Activated T-cell treated with anti-CD3 and anti-CD28 coated beads, Interleukin-2, amount 50 U/mL, for 1 hour (primary cell): ENCODE data around the gene TNNT1.
"Not testable (repeated sequence)": the region's sequence is repeated elsewhere in the genome, so short reads cannot be mapped to it uniquely, and the experiment has no call there.

ENCODE experiments used
- DNase-seq: peaks from one replicate; pipeline ENCODE4 v3.0.0-alpha.2; 2020

Gene TNNT1

GRCh38 chr19:55136399-55137102 lies 12.5 kb downstream of the TNNT1 start:
- DNase-seq, result no peak

GRCh38 chr19:55134736-55135135 lies 14.3 kb downstream of the TNNT1 start:
- no peak for DNase-seq

- no peak for DNase-seq
Observed at GRCh38 chr19:55133639-55134444, 15.2 kb downstream of the TNNT1 start.

- DNase-seq, result no peak
Observed at GRCh38 chr19:55132453-55133129, 16.4 kb downstream of the TNNT1 start.

- DNase-seq, result no peak
Observed at GRCh38 chr19:55131421-55131820, 17.6 kb downstream of the TNNT1 start.

- no peak for DNase-seq
Observed at GRCh38 chr19:55119053-55119452, 30.0 kb downstream of the TNNT1 start.

- no peak for DNase-seq
Observed at GRCh38 chr19:55118401-55118991, 30.5 kb downstream of the TNNT1 start.

- DNase-seq, result peak; percentile 95
Observed at GRCh38 chr19:55117663-55118391, 31.2 kb downstream of the TNNT1 start.

GRCh38 chr19:55116859-55117662 lies 31.9 kb downstream of the TNNT1 start, which contains the start of gene PPP1R12C:
Gene PPP1R12C, minus strand, starts transcription at chr19:55117637. Its CDS starts 94 bp downstream, at chr19:55117543.
- DNase-seq, result no peak

GRCh38 chr19:55116232-55116858 lies 32.7 kb downstream of the TNNT1 start:
- DNase-seq, result peak; percentile 52

- no peak for DNase-seq
Observed at GRCh38 chr19:55115446-55116065, 33.5 kb downstream of the TNNT1 start.

- DNase-seq, result no peak
Observed at GRCh38 chr19:55114566-55115145, 34.4 kb downstream of the TNNT1 start.

- DNase-seq, result no peak
Observed at GRCh38 chr19:55113570-55114039, 35.4 kb downstream of the TNNT1 start.

GRCh38 chr19:55112777-55113569 lies 36.0 kb downstream of the TNNT1 start:
- DNase-seq, result no peak

- DNase-seq, result no peak
Observed at GRCh38 chr19:55112246-55112776, 36.7 kb downstream of the TNNT1 start.

- no peak for DNase-seq
Observed at GRCh38 chr19:55111238-55111831, 37.7 kb downstream of the TNNT1 start.

GRCh38 chr19:55109527-55110291 lies 39.3 kb downstream of the TNNT1 start:
- DNase-seq, result no peak

GRCh38 chr19:55107252-55107651 lies 41.8 kb downstream of the TNNT1 start:
- DNase-seq, result not testable (repeated sequence)
